ENCODE data around the gene LCN10. TPM values are rescaled to one million over a fixed set of nuclear protein-coding genes. Genes with fewer than 3 reads are reported as not detected.
A peak's percentile ranks its signal among the peaks of the same experiment; 100 is the strongest.

LCN10 gene
- total RNA-seq, 1 experiment from 2014 or later = not detected

DNA sequence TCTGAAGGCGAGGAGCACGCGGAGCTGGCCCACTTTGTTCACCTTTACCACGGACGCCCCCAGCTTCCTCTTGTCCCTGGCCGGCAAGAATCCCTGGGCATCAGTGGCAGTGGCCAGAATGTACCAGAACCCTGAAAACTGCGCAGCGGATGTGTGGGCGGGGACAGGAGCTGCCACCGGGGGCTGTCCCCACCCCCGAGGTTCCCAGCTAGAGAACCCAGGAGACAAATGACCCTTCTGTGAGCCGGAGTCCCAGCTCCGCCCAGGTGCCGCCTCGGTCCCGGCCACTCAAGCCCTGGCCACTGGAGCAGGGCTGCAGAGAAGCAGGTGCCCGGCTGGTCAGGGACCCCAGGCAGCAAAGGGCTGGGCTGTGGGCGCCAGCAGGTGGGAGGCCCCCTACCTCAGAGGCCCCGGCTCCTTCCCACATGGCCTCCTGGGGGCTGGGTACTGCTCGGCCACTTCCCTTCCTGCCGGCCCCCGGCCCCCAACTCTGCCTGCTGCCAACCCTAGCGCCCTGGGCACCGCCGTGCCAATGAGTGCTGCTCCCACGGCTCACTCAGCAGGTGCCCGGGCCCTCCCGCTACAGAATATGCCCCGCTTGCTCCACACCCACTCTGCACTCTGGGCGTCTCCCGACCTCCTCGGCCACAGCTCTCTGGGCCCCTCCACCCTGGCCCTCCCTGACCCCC lies 713 bp downstream of the LCN10 start:
- ATAC-seq = peak; percentile 4; the same call in 1 of the 2 replicates
- no peak overlapping the region for H3K4me3 ChIP-seq (ENCODE audit: low read depth in 2 of 2, low read length in 2 of 2)
- no TSS peak for BruUV-seq (replicated peaks)
- no peak overlapping the region for H3K27ac ChIP-seq (ENCODE audit: low read length)
- H3K9me3 ChIP-seq (ENCODE audit: control insufficient read depth, insufficient read depth, low read depth, low read length) = no peaks in the 10 kb centered on the region
- CTCF ChIA-PET = no interaction called here
- H3K36me3 ChIP-seq (ENCODE audit: control insufficient read depth, insufficient read depth, low read length) = no peaks in the 10 kb centered on the region
- intact Hi-C loops (cut with micrococcal nuclease; ENCODE audit: unreplicated experiment) = no loop called here
- in situ Hi-C loops (cut with HindIII; ENCODE audit: low pct_unique_long_range_greater_than_20kb, low sequenced_read_pairs) = no loop called here
- no peak for TF ChIP-seq POLR2AphosphoS5 (IDR thresholded peaks at IDR 0.05; ENCODE audit: low read depth, low read length)
- TF ChIP-seq TCF7L2 (IDR thresholded peaks at IDR 0.05; ENCODE audit: low read depth, low read length) = no peak
- TF ChIP-seq SIN3A (IDR thresholded peaks at IDR 0.05; ENCODE audit: borderline replicate concordance, insufficient read depth, low read depth, low read length) = no peak
- TF ChIP-seq, protein P1, sequence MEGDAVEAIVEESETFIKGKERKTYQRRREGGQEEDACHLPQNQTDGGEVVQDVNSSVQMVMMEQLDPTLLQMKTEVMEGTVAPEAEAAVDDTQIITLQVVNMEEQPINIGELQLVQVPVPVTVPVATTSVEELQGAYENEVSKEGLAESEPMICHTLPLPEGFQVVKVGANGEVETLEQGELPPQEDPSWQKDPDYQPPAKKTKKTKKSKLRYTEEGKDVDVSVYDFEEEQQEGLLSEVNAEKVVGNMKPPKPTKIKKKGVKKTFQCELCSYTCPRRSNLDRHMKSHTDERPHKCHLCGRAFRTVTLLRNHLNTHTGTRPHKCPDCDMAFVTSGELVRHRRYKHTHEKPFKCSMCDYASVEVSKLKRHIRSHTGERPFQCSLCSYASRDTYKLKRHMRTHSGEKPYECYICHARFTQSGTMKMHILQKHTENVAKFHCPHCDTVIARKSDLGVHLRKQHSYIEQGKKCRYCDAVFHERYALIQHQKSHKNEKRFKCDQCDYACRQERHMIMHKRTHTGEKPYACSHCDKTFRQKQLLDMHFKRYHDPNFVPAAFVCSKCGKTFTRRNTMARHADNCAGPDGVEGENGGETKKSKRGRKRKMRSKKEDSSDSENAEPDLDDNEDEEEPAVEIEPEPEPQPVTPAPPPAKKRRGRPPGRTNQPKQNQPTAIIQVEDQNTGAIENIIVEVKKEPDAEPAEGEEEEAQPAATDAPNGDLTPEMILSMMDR (IDR thresholded peaks at IDR 0.05) = no peak
- TF ChIP-seq, protein P2, sequence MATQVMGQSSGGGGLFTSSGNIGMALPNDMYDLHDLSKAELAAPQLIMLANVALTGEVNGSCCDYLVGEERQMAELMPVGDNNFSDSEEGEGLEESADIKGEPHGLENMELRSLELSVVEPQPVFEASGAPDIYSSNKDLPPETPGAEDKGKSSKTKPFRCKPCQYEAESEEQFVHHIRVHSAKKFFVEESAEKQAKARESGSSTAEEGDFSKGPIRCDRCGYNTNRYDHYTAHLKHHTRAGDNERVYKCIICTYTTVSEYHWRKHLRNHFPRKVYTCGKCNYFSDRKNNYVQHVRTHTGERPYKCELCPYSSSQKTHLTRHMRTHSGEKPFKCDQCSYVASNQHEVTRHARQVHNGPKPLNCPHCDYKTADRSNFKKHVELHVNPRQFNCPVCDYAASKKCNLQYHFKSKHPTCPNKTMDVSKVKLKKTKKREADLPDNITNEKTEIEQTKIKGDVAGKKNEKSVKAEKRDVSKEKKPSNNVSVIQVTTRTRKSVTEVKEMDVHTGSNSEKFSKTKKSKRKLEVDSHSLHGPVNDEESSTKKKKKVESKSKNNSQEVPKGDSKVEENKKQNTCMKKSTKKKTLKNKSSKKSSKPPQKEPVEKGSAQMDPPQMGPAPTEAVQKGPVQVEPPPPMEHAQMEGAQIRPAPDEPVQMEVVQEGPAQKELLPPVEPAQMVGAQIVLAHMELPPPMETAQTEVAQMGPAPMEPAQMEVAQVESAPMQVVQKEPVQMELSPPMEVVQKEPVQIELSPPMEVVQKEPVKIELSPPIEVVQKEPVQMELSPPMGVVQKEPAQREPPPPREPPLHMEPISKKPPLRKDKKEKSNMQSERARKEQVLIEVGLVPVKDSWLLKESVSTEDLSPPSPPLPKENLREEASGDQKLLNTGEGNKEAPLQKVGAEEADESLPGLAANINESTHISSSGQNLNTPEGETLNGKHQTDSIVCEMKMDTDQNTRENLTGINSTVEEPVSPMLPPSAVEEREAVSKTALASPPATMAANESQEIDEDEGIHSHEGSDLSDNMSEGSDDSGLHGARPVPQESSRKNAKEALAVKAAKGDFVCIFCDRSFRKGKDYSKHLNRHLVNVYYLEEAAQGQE (IDR thresholded peaks at IDR 0.05; ENCODE audit: insufficient read depth in 1 of 2, low read depth in 2 of 2, low read length in 1 of 2) = no peak
- POLR2A ChIA-PET = interaction anchor here (0.6 kb wide), 1 partner anchor 240 kb away, joined by 12 read pairs; no protein-coding TSS in a partner anchor
- no peaks in the 10 kb centered on the region for H3K27me3 ChIP-seq (ENCODE audit: control insufficient read depth, insufficient read depth, low read length)
- no peak for DNase-seq (ENCODE audit: low read depth, low spot score)
- no peaks in the 10 kb centered on the region for H3K4me1 ChIP-seq (ENCODE audit: control insufficient read depth, insufficient read depth, low read length)

DNA sequence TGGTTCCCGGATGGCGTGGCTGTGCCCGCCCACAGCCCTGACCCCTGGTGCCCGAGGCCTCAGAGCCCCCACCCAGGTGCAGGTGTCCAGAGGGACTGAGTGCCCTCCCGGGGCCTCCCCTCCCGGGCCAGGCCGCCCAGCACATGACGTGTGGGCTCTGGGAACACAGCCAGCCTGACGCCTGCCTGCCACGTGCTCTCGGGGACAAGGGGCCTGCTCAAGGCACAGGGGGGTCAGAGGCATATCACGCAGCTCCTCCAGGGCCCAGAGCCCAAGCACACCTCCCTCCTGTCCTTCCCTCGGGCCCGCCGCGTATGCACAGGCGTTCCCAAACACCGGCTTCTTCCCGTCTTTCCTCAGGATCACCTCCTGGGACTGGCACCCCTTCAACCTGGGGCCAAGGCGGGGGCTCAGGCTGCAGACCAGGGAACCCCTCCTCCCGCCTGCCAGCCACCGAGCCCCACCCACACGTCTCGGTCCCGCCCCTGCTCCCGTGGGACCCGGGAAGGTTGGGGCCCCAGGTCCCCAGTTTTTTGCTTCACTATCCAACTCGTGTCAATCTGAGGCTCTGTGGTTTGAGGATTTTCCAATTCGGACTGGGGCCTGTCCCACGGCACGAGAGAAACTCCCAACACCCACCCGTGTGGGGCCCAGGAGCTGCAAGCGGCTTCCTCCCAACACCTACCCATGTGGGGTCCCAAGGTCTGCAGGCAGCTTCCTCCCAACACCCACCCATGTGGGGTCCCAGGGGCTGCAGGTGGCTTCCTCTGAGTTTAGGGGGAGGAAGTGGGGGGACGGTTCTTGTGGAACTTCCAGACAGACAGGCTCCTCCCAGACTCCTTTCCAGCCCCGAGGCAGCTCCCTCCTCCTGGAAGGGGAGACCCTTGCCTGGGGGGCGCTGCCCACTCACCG lies 1.5 kb downstream of the LCN10 start:
- ChIA-PET CTCF (no interaction called here), POLR2A (interaction anchor here (0.6 kb wide), 1 partner anchor 241 kb away, joined by 12 read pairs; no protein-coding TSS in a partner anchor)
- intact Hi-C loops (cut with micrococcal nuclease; ENCODE audit: unreplicated experiment) (no loop called here), in situ Hi-C loops (cut with HindIII; ENCODE audit: low pct_unique_long_range_greater_than_20kb, low sequenced_read_pairs) (no loop called here)
- BruUV-seq (replicated peaks) = no TSS peak
- no peaks in the 10 kb centered on the region for H3K36me3 ChIP-seq (ENCODE audit: control insufficient read depth, insufficient read depth, low read length)
- no peak overlapping the region for H3K27ac ChIP-seq (ENCODE audit: low read length)
- H3K27me3 ChIP-seq (ENCODE audit: control insufficient read depth, insufficient read depth, low read length) = no peaks in the 10 kb centered on the region
- H3K4me1 ChIP-seq (ENCODE audit: control insufficient read depth, insufficient read depth, low read length) = no peaks in the 10 kb centered on the region
- no peak for DNase-seq (ENCODE audit: low read depth, low spot score)
- no peak overlapping the region for H3K4me3 ChIP-seq (ENCODE audit: low read depth in 2 of 2, low read length in 2 of 2)
- H3K9me3 ChIP-seq (ENCODE audit: control insufficient read depth, insufficient read depth, low read depth, low read length) = no peaks in the 10 kb centered on the region
- TF ChIP-seq POLR2AphosphoS5 (IDR thresholded peaks at IDR 0.05; ENCODE audit: low read depth, low read length) (no peak), SIN3A (IDR thresholded peaks at IDR 0.05; ENCODE audit: borderline replicate concordance, insufficient read depth, low read depth, low read length) (no peak), TCF7L2 (IDR thresholded peaks at IDR 0.05; ENCODE audit: low read depth, low read length) (no peak)
- TF ChIP-seq, protein P2 (IDR thresholded peaks at IDR 0.05; ENCODE audit: insufficient read depth in 1 of 2, low read depth in 2 of 2, low read length in 1 of 2) = no peak
- TF ChIP-seq, protein P1 (IDR thresholded peaks at IDR 0.05) = no peak
- no peak for ATAC-seq
